NK-92 (cell line): ENCODE measurements around the gene CYCS.

Experiments
- DNase-seq: peaks from one replicate; lab custom pipeline; 2025; ENCODE audit not compliant: unreplicated experiment; lab: John Stamatoyannopoulos, UW

The CYCS gene

DNA sequence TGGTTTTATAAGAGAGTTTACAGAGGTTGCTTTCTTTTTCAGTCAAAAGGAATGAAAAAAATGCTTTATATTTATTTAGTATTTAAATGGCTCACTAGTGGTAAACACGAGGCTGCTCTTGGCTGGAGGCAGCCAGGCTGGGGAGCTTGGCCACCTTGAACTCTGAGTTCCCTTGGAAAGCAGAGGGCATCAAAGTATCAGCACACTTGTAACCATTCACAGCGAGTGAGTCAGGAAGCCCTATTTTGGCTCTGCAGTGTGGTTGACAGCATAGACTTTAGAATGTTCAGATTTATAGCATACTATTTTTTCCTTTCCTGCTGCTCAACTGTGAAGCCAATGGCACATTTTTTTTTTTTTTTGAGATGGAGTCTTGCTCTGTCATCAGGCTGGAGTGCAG, 51.6 kb downstream of the CYCS start:
- DNase-seq, result no peak
